GM12801 (cell line): ENCODE measurements around the gene PHF2.

Experiments used
- CTCF ChIP-seq: IDR thresholded peaks from one replicate; pipeline ENCODE4 v1.5.1; 2011; ENCODE audit warnings: control low read depth; ENCODE audit not compliant: insufficient read length; ENCODE audit errors: extremely low read depth

Gene PHF2

GRCh38 chr9:93648836-93649235, 72.5 kb downstream of the PHF2 start:
- no peak for TF ChIP-seq CTCF

DNA sequence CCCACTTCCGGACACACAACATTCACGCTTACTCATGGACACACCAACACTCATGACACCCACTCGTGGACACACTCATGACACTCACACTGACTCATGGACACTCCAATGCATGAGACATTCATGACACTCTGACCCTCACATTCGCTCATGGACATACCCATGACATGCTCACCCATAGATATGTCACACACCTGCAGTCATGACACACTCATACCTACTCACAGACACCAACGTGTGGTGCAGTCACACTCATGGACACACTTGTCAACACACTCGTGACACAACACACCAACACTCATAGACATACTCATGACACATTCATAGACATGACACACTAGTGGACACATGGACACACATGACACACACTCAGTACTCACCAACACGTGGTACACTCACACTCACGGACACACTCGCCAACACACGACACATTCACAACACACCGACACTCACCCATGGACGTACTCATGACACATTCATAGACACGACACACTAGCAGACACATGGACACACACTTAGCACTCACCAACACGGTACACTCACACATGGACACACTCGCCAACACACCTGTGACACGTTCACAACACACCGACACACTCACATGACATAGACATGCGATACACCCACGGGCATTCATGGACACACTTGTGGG, 73.4 kb downstream of the PHF2 start:
- no peak for TF ChIP-seq CTCF

DNA sequence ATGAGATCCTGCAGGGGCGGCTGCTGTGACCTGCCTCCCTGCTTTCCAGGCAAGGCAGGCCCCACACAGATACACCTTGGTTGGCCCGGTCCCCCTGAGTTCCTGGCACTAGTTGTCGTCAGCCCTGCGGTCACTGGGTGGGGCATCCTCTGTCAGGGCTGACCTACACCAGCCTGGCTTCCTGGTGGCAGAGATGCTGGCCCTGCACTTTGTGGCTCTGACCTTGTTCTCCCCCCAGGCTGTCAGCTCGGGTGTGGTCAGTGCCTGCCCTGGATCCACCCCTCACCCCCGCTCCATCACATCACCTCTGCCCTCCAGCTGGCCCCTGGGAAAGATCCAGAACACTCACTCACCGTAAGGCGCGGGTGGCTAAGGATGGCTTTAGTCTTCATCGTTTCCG, 74.1 kb downstream of the PHF2 start:
- no peak for TF ChIP-seq CTCF

DNA sequence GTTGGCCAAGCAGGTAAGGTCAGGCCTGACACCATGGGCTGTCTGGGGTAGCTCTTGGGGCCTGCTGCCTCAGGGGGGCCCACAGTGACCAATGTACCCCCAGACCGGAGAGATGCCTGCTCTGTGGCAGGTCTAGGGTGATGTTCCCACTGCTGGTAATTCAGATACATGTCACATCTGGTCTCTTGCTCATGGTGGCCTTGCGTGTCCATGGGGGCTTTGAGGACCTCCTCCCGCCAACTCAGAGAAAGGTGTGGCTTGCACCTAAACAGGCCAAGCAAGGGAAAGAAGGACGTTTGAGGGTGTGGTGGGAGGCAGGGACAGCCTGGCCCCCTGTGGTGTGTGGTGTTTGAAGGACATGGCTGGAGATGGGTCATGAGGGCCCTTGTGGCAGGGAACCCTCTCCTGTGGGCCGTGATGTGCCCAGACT, 75.2 kb downstream of the PHF2 start:
- TF ChIP-seq CTCF: no peak

GRCh38 chr9:93652604-93653592, 76.5 kb downstream of the PHF2 start:
- TF ChIP-seq CTCF: no peak

DNA sequence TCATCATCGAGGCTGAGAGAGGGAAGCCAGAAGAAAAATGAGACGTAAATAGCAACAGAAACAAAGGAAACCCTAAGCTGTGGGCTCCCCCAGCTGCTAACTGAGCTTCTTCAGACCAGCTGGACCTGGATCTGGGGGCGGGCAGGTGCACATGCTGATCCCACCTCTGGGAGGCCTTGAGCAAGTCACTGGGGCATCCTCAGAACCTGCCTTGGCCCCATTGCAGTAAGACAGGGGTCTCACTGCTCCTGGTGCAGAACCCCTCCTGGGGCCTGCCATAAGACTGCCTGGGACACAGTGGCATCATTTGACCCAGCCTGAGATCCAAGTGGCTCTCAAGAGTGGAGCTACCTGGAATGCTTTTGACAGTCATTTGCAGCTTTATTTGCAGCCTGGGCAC, 77.4 kb downstream of the PHF2 start:
- no peak for TF ChIP-seq CTCF

- no peak for TF ChIP-seq CTCF
Observed at GRCh38 chr9:93654351-93654961, 78.1 kb downstream of the PHF2 start.
